CD4-positive, alpha-beta T cell treated with Interferon alpha-2 for 1 hour (primary cell): ENCODE measurements around the gene GPC4.
"Not testable (repeated sequence)": the region's sequence is repeated elsewhere in the genome, so short reads cannot be mapped to it uniquely, and the experiment has no call there.

Source experiments
- DNase-seq, 2 donors: peaks; one replicate each; pipeline ENCODE4 v3.0.0-alpha.2; 2020 to 2022

The GPC4 gene

DNA sequence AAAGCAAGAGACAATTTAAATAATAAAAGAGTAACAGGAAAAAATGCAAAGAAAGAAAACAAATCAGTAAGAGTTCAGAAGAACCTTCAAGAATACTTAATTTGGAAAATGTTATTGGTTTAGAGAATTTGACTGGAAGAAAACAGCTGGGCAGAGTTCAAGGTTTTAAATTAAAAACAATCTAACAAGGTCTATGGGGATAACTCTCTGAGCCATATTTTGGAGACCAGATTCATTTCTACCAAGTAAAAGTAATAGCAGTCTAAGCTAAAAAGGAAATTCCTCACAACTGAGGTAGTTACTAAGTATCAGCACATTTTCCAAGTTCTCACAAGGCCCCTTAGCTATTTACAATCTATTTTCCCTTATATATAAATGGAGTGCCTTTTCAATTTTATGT lies 114.7 kb downstream of the GPC4 start:
- DNase-seq = no peak

DNA sequence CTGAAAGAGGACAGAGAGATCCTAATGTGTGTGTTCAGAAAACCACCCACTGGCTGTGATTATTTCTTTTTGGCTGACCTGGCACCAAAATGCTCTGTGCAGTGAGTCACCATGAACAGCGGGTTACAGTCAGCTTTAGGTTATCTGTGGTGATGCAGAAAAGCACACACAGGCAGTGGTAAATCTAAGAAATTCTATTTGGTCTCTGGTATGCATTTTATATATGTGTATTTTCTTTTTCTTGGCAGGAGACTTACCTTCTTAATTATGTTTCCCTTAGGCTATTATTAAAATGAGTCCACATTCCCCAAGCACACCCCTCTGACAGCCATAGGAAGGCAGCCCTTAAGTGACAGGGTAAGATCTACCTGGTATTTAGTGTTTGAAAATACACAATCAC lies 118.0 kb downstream of the GPC4 start:
- no peak for DNase-seq

- DNase-seq = no peak
These were observed 121.2 kb downstream of the GPC4 start for GRCh38 chrX:133294126-133294525.

- DNase-seq = no peak
These were observed 125.2 kb downstream of the GPC4 start for GRCh38 chrX:133290076-133290475.

DNA sequence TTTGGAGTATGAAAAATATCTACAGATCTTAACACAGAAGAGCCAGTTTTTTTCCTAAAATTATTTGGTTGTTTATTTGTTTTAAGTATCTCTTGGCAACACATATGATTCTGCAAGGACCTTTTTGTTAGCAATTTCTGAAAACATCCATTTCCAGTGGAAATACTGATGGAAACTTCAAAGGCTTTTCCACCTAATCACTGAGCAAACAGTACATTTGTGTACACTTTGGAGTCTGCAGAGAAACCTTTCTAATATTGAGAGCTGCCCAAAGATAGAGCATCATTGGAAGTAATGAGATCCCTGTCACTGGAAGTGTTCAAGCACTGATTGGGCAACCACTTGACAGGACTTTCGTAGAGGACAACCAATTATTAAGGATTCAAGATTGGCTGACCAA lies 127.4 kb downstream of the GPC4 start:
- DNase-seq = no peak

DNA sequence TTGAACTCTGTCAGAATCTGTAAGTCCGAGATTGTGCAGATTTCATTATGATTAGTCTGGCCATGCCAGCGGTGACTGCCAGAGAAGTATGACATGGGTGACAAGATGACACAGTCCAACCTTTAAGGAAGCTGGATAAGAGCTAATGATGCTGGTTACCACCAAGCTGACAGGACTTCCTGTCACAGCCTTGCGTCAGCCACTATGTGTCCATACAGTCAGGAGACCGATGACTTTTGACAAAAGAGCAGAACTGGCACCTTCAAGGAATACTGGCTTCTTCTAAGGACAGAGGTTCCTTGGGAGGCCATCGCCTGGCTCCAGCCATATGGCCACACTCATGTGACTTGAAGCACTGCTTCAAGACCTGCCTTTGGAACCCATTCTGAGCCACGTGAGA lies 129.9 kb downstream of the GPC4 start:
- no peak for DNase-seq

GRCh38 chrX:133279112-133279730 lies 136.1 kb downstream of the GPC4 start:
- DNase-seq = not testable (repeated sequence)

GRCh38 chrX:133273180-133273579 lies 142.1 kb downstream of the GPC4 start:
- DNase-seq = no peak

DNA sequence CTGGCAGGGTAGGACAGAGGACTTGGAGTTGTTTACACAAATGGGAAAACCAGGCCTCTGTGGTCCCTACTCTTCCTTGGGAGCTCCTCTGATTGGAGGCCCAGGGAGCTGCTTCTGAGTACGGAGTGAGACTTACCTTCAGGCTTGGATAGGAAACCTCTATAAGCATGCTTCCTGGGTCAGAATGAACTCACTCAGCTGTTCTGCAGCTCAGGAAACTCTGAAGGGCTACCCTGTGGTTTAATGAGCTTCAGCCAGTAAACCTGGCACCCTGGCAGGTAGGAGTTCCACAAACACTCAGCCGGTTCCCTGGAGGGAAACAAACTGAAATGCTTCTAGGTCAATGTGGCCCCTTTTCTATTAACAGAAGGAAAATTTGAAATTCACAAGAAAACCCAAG lies 146.1 kb downstream of the GPC4 start:
- no peak for DNase-seq

- DNase-seq = no peak
These were observed 147.7 kb downstream of the GPC4 start for GRCh38 chrX:133267621-133268020.

- DNase-seq = no peak
These were observed 150.0 kb downstream of the GPC4 start for GRCh38 chrX:133265331-133265730.

GRCh38 chrX:133258481-133258880 lies 156.8 kb downstream of the GPC4 start:
- no peak for DNase-seq

DNA sequence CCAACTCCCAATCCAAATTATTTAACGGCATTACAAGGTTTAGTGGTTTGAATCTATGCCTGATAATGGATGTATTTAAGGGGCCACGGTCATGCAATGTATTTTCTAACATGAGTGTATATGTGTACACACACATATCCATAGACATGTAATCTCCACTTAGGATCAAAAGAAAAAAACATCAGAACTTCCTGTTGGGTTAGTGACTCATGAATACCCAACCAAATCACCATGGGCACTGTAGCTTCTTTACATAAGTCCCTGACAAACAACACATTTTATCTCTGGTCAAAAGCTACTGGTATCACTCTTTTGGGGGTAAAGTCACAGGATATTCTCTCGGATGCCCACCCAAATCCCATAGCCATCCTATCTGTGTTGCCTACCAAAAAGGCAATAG lies 160.6 kb downstream of the GPC4 start:
- DNase-seq = no peak

GRCh38 chrX:133251204-133251603 lies 164.1 kb downstream of the GPC4 start:
- DNase-seq = no peak

GRCh38 chrX:133250184-133251100 lies 164.8 kb downstream of the GPC4 start:
- no peak for DNase-seq
